ENCODE measurements around the gene UXS1. TPM values are rescaled to one million over a fixed set of nuclear protein-coding genes. Genes with fewer than 3 reads are reported as not detected.

UXS1 gene
- total and polyA plus RNA-seq, 8 donors = 4.3 to 23.6 (median 10.4) TPM

GRCh38 chr2:106195981-106196380, 1.9 kb upstream of the UXS1 start:
- 76 to 85% methylated on average over 5 to 6 of the region's 6 CpGs for WGBS, 2 donors

GRCh38 chr2:106195456-106195855, 1.4 kb upstream of the UXS1 start:
- Histone ChIP-seq H3K4me3 (no peak overlapping the region), H3K4me1 (peaks cover 0 to 8% (median 5%) of the 10 kb centered on the region in 3 donors), H3K36me3 (no peaks in the 10 kb centered on the region), H3K27ac (no peak overlapping the region), H3K27me3 (no peaks in the 10 kb centered on the region), H3K9me3 (no peaks in the 10 kb centered on the region)
- DNase-seq (peak in 1 of 6 donors; percentile 36), ATAC-seq (no peak), FAIRE-seq (no peak)
- 72 to 83% methylated on average over 6 of the region's 6 CpGs for WGBS, 2 donors
- TF ChIP-seq, protein P1, sequence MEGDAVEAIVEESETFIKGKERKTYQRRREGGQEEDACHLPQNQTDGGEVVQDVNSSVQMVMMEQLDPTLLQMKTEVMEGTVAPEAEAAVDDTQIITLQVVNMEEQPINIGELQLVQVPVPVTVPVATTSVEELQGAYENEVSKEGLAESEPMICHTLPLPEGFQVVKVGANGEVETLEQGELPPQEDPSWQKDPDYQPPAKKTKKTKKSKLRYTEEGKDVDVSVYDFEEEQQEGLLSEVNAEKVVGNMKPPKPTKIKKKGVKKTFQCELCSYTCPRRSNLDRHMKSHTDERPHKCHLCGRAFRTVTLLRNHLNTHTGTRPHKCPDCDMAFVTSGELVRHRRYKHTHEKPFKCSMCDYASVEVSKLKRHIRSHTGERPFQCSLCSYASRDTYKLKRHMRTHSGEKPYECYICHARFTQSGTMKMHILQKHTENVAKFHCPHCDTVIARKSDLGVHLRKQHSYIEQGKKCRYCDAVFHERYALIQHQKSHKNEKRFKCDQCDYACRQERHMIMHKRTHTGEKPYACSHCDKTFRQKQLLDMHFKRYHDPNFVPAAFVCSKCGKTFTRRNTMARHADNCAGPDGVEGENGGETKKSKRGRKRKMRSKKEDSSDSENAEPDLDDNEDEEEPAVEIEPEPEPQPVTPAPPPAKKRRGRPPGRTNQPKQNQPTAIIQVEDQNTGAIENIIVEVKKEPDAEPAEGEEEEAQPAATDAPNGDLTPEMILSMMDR (IDR thresholded peaks at IDR 0.05) = no peak
- intact Hi-C loops (cut with DNase I) = no loop called here

More at GRCh38 chr2:106195981-106196380, 1.9 kb upstream of the UXS1 start:
- Histone ChIP-seq H3K27me3 (no peaks in the 10 kb centered on the region), H3K4me3 (no peak overlapping the region), H3K36me3 (no peaks in the 10 kb centered on the region), H3K27ac (no peak overlapping the region), H3K9me3 (no peaks in the 10 kb centered on the region), H3K4me1 (peaks cover 0 to 8% (median 5%) of the 10 kb centered on the region in 3 donors)
- TF ChIP-seq, protein P1 (IDR thresholded peaks at IDR 0.05) = no peak
- intact Hi-C loops (cut with DNase I) = no loop called here
- FAIRE-seq = no peak
- no peak for DNase-seq
- ATAC-seq = no peak

DNA sequence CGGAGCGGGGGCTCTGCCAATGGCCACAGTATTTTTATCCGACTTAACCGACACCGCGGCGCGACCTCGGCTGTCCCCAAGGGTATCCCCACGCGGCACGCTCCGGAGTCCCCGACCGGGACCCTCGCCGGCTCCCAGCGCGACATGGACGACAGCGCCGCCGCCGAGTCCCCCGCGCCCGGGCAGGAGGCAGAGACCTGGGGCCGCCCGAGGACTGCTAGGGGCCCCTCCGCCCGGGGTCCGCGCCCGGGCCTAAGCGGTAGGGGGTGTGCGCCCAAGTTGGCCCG, 468 bp downstream of the UXS1 start:
- no peaks in the 10 kb centered on the region for H3K36me3 ChIP-seq
- H3K4me3 ChIP-seq = peak overlapping the region; percentile 79 to 99 (median 96)
- H3K9me3 ChIP-seq = no peaks in the 10 kb centered on the region
- intact Hi-C loops (cut with DNase I) = no loop called here
- peaks cover 0 to 8% (median 5%) of the 10 kb centered on the region in 3 donors for H3K4me1 ChIP-seq
- H3K27ac ChIP-seq = peak overlapping the region; percentile 45 to 84 (median 64)
- TF ChIP-seq, protein P1 (IDR thresholded peaks at IDR 0.05) = no peak
- 0% methylated on average over 25 to 37 of the region's 37 CpGs for WGBS, 2 donors
- DNase-seq (peak in 3 of 6 donors; percentile 39 to 83 (median 73)), ATAC-seq (peak in 3 of 4 donors; percentile 4 to 22 (median 17)), FAIRE-seq (no peak)
- no peaks in the 10 kb centered on the region for H3K27me3 ChIP-seq

DNA sequence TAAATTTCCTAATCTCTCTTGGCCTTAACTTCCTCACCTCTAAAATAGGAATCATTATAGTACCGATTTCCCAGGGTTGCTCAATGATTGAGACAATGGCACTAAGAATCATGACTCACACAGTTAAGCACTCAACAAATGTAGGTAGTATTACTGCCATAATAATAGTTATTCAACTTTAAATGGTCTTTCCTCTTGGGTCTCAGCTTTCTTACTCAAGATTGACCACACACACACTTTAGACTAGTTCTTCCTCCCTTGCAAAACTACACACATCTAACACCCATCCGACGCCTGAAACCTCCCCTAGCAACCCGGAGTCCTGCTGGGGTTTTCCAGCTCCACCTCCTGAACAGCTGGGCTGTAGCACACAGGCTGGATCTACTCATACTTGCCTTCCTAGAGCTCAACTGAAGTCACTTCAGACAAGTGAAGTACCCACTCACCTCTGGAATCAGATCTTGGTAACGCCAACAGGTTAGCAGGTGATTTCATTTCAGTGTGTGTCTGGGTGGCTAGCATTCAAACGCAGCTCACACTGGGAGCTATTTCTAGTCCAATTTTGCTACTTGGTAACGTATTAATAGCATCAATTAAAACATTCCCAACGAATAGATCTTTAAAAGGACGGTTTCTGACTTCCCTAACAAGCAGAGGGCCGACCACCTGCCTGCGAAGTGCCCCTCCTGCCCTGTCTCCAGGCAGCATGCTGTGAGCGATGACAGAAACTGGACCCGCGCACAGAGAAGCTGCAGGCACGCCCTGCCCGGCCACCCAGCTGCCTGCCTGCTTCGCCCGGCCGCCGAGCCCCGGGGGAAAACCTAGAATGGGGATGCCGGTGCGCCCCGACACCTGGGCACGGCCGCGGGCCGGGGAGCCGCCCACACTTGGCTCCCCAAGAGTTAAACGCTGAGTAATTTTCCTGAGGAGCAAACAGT, 1.1 kb downstream of the UXS1 start:
- FAIRE-seq = no peak
- 1% methylated on average over 30 of the region's 30 CpGs for WGBS, 2 donors
- peak overlapping the region; percentile 79 to 99 (median 96) for H3K4me3 ChIP-seq
- no peaks in the 10 kb centered on the region for H3K27me3 ChIP-seq
- ATAC-seq = peak; percentile 19 to 58 (median 50)
- TF ChIP-seq, protein P1 (IDR thresholded peaks at IDR 0.05) = no peak
- peaks cover 0 to 8% (median 5%) of the 10 kb centered on the region in 3 donors for H3K4me1 ChIP-seq
- peak overlapping the region; percentile 45 to 84 (median 64) for H3K27ac ChIP-seq
- no peaks in the 10 kb centered on the region for H3K9me3 ChIP-seq
- DNase-seq = peak; percentile 23 to 79 (median 47)
- intact Hi-C loops (cut with DNase I) = no loop called here
- no peaks in the 10 kb centered on the region for H3K36me3 ChIP-seq

All from pancreas (tissue), 10 donors.